Mucosa of stomach (tissue), 1 donor: ENCODE data around the gene ANKRD24.
"Not testable (repeated sequence)": the region's sequence is repeated elsewhere in the genome, so short reads cannot be mapped to it uniquely, and the experiment has no call there.

Experiments
- H3K27me3 ChIP-seq: one replicate; pipeline ENCODE4 v1.7.0; 2013; ENCODE audit warnings: mild to moderate bottlenecking, low read length; ENCODE audit not compliant: control insufficient read depth, insufficient read depth
- H3K36me3 ChIP-seq: one replicate; pipeline ENCODE4 v1.7.0; 2013; ENCODE audit warnings: low read length; ENCODE audit not compliant: control insufficient read depth, insufficient read depth
- H3K4me1 ChIP-seq: one replicate; pipeline ENCODE4 v1.7.0; 2013; ENCODE audit warnings: mild to moderate bottlenecking, low read length; ENCODE audit not compliant: control insufficient read depth, insufficient read depth
- H3K4me3 ChIP-seq: one replicate; pipeline ENCODE4 v1.7.0; 2013; ENCODE audit warnings: low read length
- H3K9ac ChIP-seq: one replicate; pipeline ENCODE4 v1.7.0; 2013; ENCODE audit warnings: mild to moderate bottlenecking, low read length, moderate library complexity
- H3K9me3 ChIP-seq: one replicate; pipeline ENCODE4 v1.7.0; 2013; ENCODE audit warnings: mild to moderate bottlenecking, low read length, moderate library complexity; ENCODE audit not compliant: control insufficient read depth
- donor health status: Pancreatic carcinoma.

Gene ANKRD24

GRCh38 chr19:4229179-4229931 is 46.9 kb downstream of the ANKRD24 start, which contains the start of gene EBI3:
Gene EBI3 (plus strand): TSS chr19:4229523. CDS start chr19:4229551, 28 bp downstream.
- Histone ChIP-seq H3K9ac (no peak within 1 kb of the TSS), H3K4me1 (no peaks in the 10 kb centered on the region), H3K27me3 (peaks cover 26% of the 10 kb centered on the region), H3K9me3 (no peaks in the 10 kb centered on the region), H3K36me3 (no peaks in the 10 kb centered on the region), H3K4me3 (no peak within 1 kb of the TSS)

DNA sequence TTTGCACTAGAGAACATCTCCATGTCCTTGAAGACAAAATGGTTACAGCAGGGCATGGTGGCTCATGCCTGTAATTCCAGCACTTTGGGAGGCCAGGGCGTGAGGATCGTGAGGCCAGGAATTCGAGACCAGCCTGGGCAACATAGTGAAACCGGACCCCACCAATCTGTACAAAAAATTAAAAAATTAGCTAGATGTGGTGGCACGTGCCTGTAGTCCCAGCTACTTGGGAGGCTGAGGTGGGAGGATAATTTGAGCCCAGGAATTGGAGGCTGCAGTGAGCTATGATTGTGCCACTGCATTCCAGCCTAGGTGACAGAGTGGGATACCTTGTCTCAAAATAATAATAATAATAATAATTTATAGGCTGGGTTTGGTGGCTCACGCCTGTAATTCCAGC is 47.7 kb downstream of the ANKRD24 start:
- not testable (repeated sequence) for H3K9me3 ChIP-seq, H3K4me3 ChIP-seq, H3K4me1 ChIP-seq, H3K36me3 ChIP-seq, H3K9ac ChIP-seq
- H3K27me3 ChIP-seq = peaks cover 26% of the 10 kb centered on the region

GRCh38 chr19:4231521-4231920 is 49.0 kb downstream of the ANKRD24 start:
- not testable (repeated sequence) for H3K36me3 ChIP-seq, H3K4me3 ChIP-seq, H3K4me1 ChIP-seq, H3K9me3 ChIP-seq, H3K9ac ChIP-seq
- peaks cover 26% of the 10 kb centered on the region for H3K27me3 ChIP-seq

DNA sequence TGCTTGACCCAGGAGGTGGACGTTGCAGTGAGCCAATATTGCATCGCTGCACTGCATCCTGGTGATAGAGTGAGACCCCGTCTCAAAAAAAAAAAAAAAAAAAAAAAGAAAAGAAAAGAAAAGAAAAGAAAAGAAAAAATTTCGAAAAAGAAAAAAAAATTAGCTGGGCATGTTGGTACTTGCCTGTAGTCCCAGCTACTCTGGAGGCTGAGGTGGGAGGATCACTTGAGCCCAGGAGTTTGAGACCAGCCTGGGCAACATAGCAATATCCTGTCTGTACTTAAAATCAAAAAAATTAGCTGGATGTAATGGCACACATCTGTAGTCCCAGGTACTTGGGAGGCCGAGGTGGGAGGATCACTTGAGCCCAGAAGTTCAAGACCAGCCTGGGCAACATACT is 49.6 kb downstream of the ANKRD24 start:
- not testable (repeated sequence) for H3K4me1 ChIP-seq, H3K9ac ChIP-seq, H3K9me3 ChIP-seq, H3K4me3 ChIP-seq, H3K36me3 ChIP-seq
- H3K27me3 ChIP-seq = peaks cover 26% of the 10 kb centered on the region

DNA sequence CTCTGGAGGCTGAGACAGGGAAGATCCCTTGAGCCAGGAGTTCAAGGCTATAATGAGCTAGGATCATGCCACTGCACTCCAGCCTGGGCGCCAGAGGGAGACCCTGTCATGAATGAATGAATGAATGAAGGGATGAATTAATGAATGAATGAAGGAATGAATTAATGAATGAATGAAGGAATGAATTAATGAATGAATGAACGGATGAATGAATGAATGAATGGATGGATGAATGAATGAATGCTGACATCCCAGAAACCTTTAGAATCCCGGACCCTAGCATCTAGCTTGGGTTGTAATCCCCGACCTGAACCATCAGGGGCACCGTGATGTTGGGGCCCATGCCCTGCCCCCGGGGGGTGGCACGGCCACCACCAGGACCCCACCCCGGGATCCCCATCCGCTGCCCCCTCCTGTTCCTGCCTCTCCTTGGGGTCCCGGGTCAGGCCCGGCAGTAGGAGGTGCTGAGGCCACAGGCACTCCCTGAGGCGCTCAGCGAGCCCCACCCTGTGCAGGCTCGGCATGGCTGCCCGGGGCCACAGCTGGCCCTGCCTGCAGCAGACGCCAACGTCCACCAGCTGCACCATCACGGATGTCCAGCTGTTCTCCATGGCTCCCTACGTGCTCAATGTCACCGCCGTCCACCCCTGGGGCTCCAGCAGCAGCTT is 50.3 kb downstream of the ANKRD24 start:
- no peaks in the 10 kb centered on the region for H3K9me3 ChIP-seq

DNA sequence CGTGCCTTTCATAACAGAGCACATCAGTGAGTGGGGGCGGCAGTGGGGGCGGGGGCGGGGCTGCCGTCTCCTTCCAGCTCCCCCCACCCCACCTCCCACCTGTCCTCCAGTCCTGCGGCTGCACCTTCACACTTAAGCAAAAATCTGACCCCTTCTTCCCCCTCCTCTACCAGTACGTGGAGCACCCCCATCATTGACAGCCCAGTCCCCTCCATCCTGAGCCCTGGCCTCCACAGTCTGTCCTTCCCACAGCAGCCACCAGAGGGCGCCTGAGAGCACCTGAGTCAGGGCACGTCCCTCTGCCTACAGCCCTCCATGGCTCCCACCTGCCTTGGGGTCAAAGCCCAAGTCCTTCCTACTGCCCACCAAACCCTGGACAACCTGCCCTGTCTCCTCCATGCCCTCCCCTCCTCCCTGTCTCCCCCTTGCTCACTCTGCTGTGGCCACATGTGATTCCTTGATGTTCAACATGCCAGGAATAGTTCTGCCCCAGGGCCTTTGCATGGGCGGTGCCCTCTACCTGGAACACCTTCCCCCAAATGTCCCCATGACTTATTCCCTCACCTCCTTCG is 50.9 kb downstream of the ANKRD24 start:
- H3K4me1 ChIP-seq = no peaks in the 10 kb centered on the region
- H3K27me3 ChIP-seq = peaks cover 18% of the 10 kb centered on the region
- H3K4me3 ChIP-seq = no peak overlapping the region
- H3K9ac ChIP-seq = no peak overlapping the region
- no peaks in the 10 kb centered on the region for H3K36me3 ChIP-seq
- H3K9me3 ChIP-seq = no peaks in the 10 kb centered on the region

More for the DNA sequence above, 50.3 kb downstream of the ANKRD24 start:
- H3K27me3 ChIP-seq = peaks cover 25% of the 10 kb centered on the region
- no peak overlapping the region for H3K4me3 ChIP-seq
- no peaks in the 10 kb centered on the region for H3K4me1 ChIP-seq
- no peak overlapping the region for H3K9ac ChIP-seq
- no peaks in the 10 kb centered on the region for H3K36me3 ChIP-seq

GRCh38 chr19:4234142-4234861 is 51.8 kb downstream of the ANKRD24 start:
- Histone ChIP-seq H3K9ac (no peak overlapping the region), H3K27me3 (peaks cover 10% of the 10 kb centered on the region), H3K36me3 (no peaks in the 10 kb centered on the region), H3K4me1 (no peaks in the 10 kb centered on the region), H3K9me3 (no peaks in the 10 kb centered on the region), H3K4me3 (no peak overlapping the region)

DNA sequence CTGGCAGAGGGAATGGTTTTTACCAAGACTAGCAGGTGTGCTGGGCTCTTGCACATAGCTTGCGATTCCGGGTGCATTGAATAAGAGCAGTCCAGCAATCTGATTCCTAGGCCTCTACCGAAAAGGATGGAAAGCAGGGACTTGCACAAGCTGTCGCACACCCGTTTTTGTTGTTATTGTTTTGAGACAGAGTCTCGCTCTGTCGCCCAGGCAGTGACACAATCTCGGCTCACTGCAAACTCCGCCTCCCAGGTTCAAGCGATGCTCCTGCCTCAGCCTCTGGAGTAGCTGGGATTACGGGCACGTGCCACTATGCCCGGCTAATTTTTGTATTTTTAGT is 52.3 kb downstream of the ANKRD24 start:
- H3K36me3 ChIP-seq = no peaks in the 10 kb centered on the region
- H3K9ac ChIP-seq = no peak overlapping the region
- no peak overlapping the region for H3K4me3 ChIP-seq
- H3K9me3 ChIP-seq = no peaks in the 10 kb centered on the region
- peaks cover 6% of the 10 kb centered on the region for H3K27me3 ChIP-seq
- H3K4me1 ChIP-seq = no peaks in the 10 kb centered on the region

DNA sequence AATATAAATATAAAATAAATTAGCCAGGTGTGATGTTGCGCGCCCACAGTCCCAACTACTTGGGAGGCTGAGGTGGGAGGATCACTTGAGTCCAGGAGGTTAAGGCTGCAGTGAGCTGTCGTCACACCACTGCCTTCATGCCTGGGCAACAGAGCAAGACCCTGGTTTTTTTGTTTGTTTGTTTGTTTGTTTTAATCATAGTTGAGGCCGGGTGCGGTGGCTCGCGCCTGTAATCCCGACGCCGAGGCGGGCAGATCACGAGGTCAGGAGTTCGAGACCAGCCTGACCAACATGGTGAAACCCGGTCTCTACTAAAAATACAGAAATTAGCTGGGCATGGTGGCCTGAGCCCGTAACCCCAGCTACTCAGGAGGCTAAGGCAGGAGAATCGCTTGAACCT is 55.0 kb downstream of the ANKRD24 start:
- not testable (repeated sequence) for H3K36me3 ChIP-seq, H3K9ac ChIP-seq, H3K4me3 ChIP-seq, H3K9me3 ChIP-seq, H3K4me1 ChIP-seq, H3K27me3 ChIP-seq

DNA sequence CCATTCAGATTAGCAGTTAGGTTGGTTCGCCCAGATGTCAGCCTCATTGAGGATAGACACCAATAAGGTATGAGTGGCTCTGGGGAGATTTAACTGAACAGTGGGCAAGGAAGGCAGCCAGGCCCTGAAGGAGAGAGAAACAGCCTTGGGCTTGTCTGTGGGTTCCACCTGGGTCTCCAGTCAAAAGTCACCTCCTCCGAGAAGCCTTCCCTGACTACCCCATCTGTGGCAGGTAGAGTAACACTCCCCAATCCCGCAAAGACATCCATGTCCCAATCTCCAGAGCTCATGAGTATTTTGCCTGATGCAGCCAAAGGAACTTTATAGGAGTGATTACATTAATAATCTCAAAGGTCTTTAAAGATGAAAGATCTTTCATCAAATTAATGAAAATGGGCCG is 56.3 kb downstream of the ANKRD24 start:
- Histone ChIP-seq H3K4me1 (no peaks in the 10 kb centered on the region), H3K27me3 (no peaks in the 10 kb centered on the region), H3K9me3 (no peaks in the 10 kb centered on the region), H3K9ac (no peak overlapping the region), H3K36me3 (no peaks in the 10 kb centered on the region), H3K4me3 (no peak overlapping the region)

- Histone ChIP-seq H3K4me3 (no peak overlapping the region), H3K9ac (no peak overlapping the region), H3K4me1 (peaks cover 6% of the 10 kb centered on the region), H3K9me3 (no peaks in the 10 kb centered on the region), H3K27me3 (no peaks in the 10 kb centered on the region), H3K36me3 (no peaks in the 10 kb centered on the region)
Observed at GRCh38 chr19:4241824-4242430, 59.4 kb downstream of the ANKRD24 start.

DNA sequence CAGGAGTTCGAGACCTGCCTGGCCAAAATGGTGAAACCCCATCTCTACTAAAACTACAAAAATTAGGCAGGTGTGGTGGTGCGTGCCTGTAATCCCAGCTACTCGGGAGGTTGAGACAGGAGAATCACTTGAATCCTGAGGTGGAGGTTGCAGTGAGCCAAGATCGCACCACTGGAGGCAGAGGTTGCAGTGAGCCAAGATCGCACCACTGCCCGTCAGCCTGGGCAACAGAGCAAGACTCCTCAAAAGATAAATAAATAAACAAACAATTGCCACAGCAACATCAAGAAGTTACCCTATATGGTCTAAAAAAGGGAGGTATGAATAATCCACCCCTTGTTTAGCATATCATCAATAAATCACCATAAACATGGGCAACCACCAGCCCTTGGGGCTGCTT is 63.4 kb downstream of the ANKRD24 start:
- not testable (repeated sequence) for H3K4me1 ChIP-seq, H3K9ac ChIP-seq, H3K9me3 ChIP-seq, H3K27me3 ChIP-seq, H3K36me3 ChIP-seq
- peak overlapping the region; percentile 98 for H3K4me3 ChIP-seq
